GM13977 (cell line): ENCODE measurements around the gene CBLIF.

Experiments used
- DNase-seq: peaks from one replicate; pipeline ENCODE4 v3.0.0; 2012; ENCODE audit warnings: low spot score
- in situ Hi-C: fragments of 300-500 bp; cut with MboI; formaldehyde crosslinking; loops from one replicate; pipeline ENCODE4 v1.12.0; 2022; ENCODE audit warnings: low sequenced_read_pairs, low pct_unique_long_range_greater_than_20kb, mixed read lengths, inconsistent platforms; ENCODE audit not compliant: unreplicated experiment
- TF ChIP-seq, protein P1 (sequence below): IDR thresholded peaks from 2 replicates; pipeline ENCODE4 v1.5.1; 2012; ENCODE audit warnings: mild to moderate bottlenecking, control low read depth; ENCODE audit not compliant: insufficient read depth; ENCODE audit errors: extremely low read depth, missing control alignments

CBLIF gene

DNA sequence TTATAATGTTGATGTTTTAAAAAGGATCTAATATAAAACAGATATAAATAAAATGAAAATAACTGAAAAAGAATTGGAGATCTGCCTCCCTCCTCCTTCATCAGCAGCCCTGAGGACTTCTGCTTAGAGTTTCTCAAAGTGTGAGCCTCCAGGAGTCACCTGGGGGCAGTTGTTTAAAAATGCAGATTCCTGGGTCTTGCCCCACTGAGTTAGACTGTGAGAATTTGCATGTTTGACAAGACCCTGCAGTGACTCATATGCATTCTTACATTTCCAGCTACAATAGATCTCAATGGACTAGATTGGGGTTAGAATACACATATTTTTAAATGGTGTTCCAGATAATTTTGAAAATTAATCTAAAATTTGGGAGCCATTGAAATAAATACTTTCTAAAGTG, 32.5 kb upstream of the CBLIF start:
- DNase-seq = no peak
- TF ChIP-seq, protein P1, sequence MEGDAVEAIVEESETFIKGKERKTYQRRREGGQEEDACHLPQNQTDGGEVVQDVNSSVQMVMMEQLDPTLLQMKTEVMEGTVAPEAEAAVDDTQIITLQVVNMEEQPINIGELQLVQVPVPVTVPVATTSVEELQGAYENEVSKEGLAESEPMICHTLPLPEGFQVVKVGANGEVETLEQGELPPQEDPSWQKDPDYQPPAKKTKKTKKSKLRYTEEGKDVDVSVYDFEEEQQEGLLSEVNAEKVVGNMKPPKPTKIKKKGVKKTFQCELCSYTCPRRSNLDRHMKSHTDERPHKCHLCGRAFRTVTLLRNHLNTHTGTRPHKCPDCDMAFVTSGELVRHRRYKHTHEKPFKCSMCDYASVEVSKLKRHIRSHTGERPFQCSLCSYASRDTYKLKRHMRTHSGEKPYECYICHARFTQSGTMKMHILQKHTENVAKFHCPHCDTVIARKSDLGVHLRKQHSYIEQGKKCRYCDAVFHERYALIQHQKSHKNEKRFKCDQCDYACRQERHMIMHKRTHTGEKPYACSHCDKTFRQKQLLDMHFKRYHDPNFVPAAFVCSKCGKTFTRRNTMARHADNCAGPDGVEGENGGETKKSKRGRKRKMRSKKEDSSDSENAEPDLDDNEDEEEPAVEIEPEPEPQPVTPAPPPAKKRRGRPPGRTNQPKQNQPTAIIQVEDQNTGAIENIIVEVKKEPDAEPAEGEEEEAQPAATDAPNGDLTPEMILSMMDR = no peak
- in situ Hi-C loops = no loop called here

DNA sequence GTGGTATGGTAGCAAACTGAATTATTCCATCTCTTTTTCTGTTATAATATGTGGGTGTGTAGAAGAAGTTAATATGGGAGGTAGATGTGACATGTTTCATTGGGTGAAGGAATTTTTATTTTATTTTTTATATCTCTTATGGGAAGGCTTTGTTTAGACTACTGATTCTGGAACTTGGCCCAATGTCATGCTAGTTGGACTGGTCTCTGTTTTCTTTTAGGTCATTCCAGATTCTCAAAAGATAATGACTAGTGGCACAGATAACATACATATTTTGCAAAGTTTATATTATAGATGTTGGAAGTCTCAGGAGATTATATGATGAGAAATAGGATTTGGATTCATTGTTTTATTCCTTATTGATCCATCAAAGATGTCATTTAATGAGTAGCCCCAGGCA, 32.0 kb upstream of the CBLIF start:
- in situ Hi-C loops = no loop called here
- TF ChIP-seq, protein P1 = no peak
- DNase-seq = no peak

DNA sequence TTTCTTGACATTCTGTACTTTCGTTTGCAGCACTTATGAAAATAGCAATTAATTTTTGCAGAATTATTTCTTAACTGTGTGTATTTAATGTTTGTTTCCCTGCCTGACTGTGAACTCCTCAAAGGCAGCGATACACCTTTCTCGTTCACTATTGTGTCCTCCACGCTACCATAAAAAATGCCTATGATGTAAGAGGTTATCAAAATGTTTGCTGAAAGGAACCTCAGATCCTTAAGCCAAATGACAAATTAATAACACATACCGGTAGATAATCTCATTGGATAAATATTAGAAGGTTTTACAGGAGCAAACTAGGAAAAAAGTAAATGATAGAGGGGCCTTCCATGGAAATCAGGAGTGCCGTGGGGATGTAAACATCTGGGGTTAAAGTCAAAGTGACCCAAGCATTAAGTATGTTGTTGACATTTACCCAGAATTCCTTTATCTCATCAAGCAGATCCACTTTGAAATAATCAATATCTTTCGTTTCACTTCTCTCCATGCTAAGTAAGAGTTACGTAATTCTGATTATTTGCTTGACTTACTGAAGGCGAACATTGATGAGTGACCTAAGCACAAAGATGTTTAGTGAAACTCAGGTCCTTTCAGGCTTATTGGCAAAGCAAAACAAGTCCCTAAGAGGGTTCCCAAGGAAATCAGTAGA, 30.7 kb upstream of the CBLIF start:
- DNase-seq = no peak
- in situ Hi-C loops = no loop called here
- TF ChIP-seq, protein P1 = no peak

DNA sequence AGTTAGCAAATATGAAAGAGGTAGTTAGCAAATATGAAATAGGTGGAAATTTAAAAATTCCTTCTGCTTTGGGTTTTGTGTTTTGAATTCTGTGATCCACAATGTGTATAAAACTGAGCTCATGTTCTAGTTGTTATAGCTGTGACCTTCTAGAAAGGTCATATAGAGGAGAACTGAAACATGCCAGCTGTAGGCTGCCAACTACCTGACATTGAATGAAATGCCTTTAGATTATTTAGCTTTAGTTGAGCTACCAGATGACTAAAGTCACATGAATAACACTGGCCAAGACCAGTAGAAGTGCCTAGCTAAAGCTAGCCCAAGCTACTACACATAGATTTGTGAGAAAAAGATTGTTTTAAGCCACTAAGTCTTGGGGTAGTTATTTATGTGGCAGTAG, 26.8 kb upstream of the CBLIF start:
- DNase-seq = no peak
- in situ Hi-C loops = no loop called here
- TF ChIP-seq, protein P1 = no peak

DNA sequence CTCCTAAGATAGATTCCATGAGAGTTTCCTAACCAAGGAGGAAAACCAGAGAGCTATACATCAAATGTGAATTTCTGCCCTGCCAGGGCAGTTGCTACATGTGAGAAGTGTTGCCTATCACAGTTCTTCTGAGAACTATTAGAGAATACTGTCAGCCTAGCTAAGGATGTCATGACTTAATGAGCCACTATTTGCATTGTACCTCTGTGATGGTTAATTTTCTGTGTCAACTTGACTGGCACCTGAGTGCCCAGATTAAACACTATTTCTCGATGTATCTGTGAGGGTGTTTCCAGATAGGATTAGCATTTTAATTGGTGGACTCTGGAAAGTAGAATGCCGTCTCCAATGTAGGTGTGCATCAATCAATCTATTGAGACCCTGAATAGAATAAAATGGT, 22.6 kb upstream of the CBLIF start:
- no peak for DNase-seq
- TF ChIP-seq, protein P1 = no peak
- in situ Hi-C loops = no loop called here

DNA sequence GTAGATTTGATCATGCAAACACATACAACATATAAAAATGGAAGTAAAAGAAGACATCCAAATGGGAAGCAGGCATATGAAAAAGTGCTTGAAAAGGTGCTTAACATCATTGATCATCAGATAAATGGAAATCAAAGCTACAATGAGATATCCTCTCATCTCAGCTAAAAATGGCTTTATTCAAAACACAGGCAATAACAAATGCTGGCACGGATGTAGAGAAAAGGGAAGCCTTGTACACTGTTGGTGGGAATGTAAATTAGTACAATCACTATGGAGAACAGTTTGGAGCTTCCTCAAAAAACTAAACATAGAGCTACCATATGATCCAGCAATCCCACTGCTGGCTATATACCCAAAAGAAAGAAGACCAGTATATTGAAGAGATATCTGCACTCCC, 21.5 kb upstream of the CBLIF start:
- in situ Hi-C loops = no loop called here
- TF ChIP-seq, protein P1 = no peak
- no peak for DNase-seq
